B cell (primary cell): ENCODE results near the gene KRTAP2-4. TPM values are rescaled to one million over a fixed set of nuclear protein-coding genes. Genes with fewer than 3 reads are reported as not detected.
"Not testable (repeated sequence)": the region's sequence is repeated elsewhere in the genome, so short reads cannot be mapped to it uniquely, and the experiment has no call there.

Experiments used
- ATAC-seq: fragments of 200-7000 bp; cut with Tn5 transposase; one replicate; pipeline ENCODE4 v1.10.0; 2021; ENCODE audit warnings: low read depth, mild to moderate bottlenecking, moderate number of reproducible peaks, moderate library complexity
- CTCF ChIA-PET: fragments of 350-600 bp; sonication (Branson Sonifier 250); formaldehyde crosslinking; loops from one replicate; lab custom pipeline; 2021; ENCODE audit warnings: antibody characterized with exemption, inconsistent platforms; lab: Charles Lee
- POLR2A ChIA-PET: fragments of 350-600 bp; sonication (Branson Sonifier 250); formaldehyde crosslinking; loops from one replicate; lab custom pipeline; 2021; ENCODE audit warnings: antibody characterized with exemption; lab: Charles Lee
- DNase-seq: peaks from one replicate; pipeline ENCODE4 v3.0.0; 2013
- H2AFZ ChIP-seq: 2 replicates; pipeline ENCODE4 v1.6.1; 2012; ENCODE audit warnings: mild to moderate bottlenecking, low read depth, low read length; ENCODE audit not compliant: insufficient read depth, poor library complexity, severe bottlenecking
- H3K27ac ChIP-seq, 2 donors: 1 replicate in 1 of 2; 2 replicates in 1 of 2; pipeline ENCODE4 v1.5.1; 2012 to 2013; ENCODE audit warnings: low read length in 2 of 2, mild to moderate bottlenecking in 2 of 2, moderate library complexity in 1 of 2
- H3K27me3 ChIP-seq, 4 experiments: fragments of 200-600 bp in 1 of 4; sonication (generic) in 1 of 4; replicated peaks in 1 of 4; 1 replicate in 2 of 4; 2 replicates in 2 of 4; pipeline versions ENCODE4 v1.6.1 to v1.7.0; 2013 to 2016; ENCODE audit warnings: low read length in 3 of 4, mild to moderate bottlenecking in 2 of 4, mixed read lengths in 1 of 4, moderate library complexity in 1 of 4; ENCODE audit not compliant: insufficient read depth in 4 of 4, control insufficient read depth in 3 of 4; ENCODE audit errors: control extremely low read depth in 1 of 4
- H3K36me3 ChIP-seq, 2 experiments: replicated peaks in 1 of 2; 1 replicate in 1 of 2; 2 replicates in 1 of 2; pipeline versions ENCODE4 v1.6.1 to v1.7.1; 2013; ENCODE audit warnings: low read length in 1 of 2; ENCODE audit not compliant: insufficient read depth in 2 of 2, control insufficient read depth in 1 of 2; ENCODE audit errors: control extremely low read depth in 1 of 2, extremely low read depth in 1 of 2
- H3K4me1 ChIP-seq, 2 donors: fragments of 200-600 bp in 1 of 2; sonication (generic) in 1 of 2; 1 replicate in 1 of 2; 2 replicates in 1 of 2; pipeline versions ENCODE4 v1.5.1 to v1.6.1; 2013 to 2017; ENCODE audit warnings: low read length in 2 of 2; ENCODE audit not compliant: control insufficient read depth in 2 of 2, insufficient read depth in 2 of 2
- H3K4me2 ChIP-seq: replicated peaks from 2 replicates; pipeline ENCODE3; 2012; ENCODE audit warnings: mild to moderate bottlenecking, low read depth, low read length; ENCODE audit not compliant: poor library complexity, severe bottlenecking
- H3K4me3 ChIP-seq, 5 experiments: fragments of 200-600 bp in 1 of 5; sonication (generic) in 1 of 5; 1 replicate in 3 of 5; 2 replicates in 2 of 5; pipeline versions ENCODE4 v1.5.1 to v1.7.0; 2011 to 2016; ENCODE audit warnings: low read length in 4 of 5, mild to moderate bottlenecking in 4 of 5, low read depth in 2 of 5, control low read depth in 1 of 5, moderate library complexity in 1 of 5; ENCODE audit not compliant: insufficient read depth in 1 of 5; ENCODE audit errors: control extremely low read depth in 1 of 5, extremely low read depth in 1 of 5
- H3K79me2 ChIP-seq: fragments of 200-600 bp; sonication (generic); one replicate; pipeline ENCODE4 v1.6.0; 2016; ENCODE audit warnings: low read length; ENCODE audit not compliant: control insufficient read depth, insufficient read depth
- H3K9ac ChIP-seq: fragments of 200-600 bp; sonication (generic); 2 replicates; pipeline ENCODE4 v1.6.1; 2017; ENCODE audit warnings: mild to moderate bottlenecking, low read length, moderate library complexity
- H3K9me3 ChIP-seq, 3 donors: one replicate each; pipeline versions ENCODE4 v1.6.1 to v1.7.1; 2013; ENCODE audit warnings: low read length in 2 of 3; ENCODE audit not compliant: control insufficient read depth in 2 of 3, insufficient read depth in 1 of 3; ENCODE audit errors: control extremely low read depth in 1 of 3
- H4K20me1 ChIP-seq: 2 replicates; pipeline ENCODE4 v1.6.0; 2012; ENCODE audit warnings: mild to moderate bottlenecking, low read length; ENCODE audit not compliant: insufficient read depth, control insufficient read depth, poor library complexity, severe bottlenecking
- H3K27ac Mint-ChIP-seq: one replicate; pipeline ENCODE4 v1.8.0; 2021; ENCODE audit warnings: mixed read lengths
- H3K27me3 Mint-ChIP-seq: one replicate; pipeline ENCODE4 v1.8.0; 2021; ENCODE audit warnings: mixed read lengths
- H3K4me1 Mint-ChIP-seq: one replicate; pipeline ENCODE4 v1.8.0; 2021; ENCODE audit warnings: mixed read lengths
- H3K4me3 Mint-ChIP-seq: one replicate; pipeline ENCODE4 v1.8.0; 2021; ENCODE audit warnings: mixed read lengths
- H3K9me3 Mint-ChIP-seq: one replicate; pipeline ENCODE4 v1.8.0; 2022; ENCODE audit warnings: mixed read lengths; ENCODE audit not compliant: insufficient read depth
- CTCF ChIP-seq: fragments of 200-600 bp; IDR thresholded peaks from one replicate; pipeline ENCODE4 v1.8.0; 2022; ENCODE audit warnings: antibody characterized with exemption, mild to moderate bottlenecking
- EZH2 ChIP-seq: IDR thresholded peaks from 2 replicates; pipeline ENCODE4 v1.6.1; 2012; ENCODE audit warnings: borderline replicate concordance, low read depth, mild to moderate bottlenecking, moderate library complexity, low read length; ENCODE audit not compliant: insufficient read depth, poor library complexity, severe bottlenecking
- WGBS: methylation state at CpG from one replicate; pipeline ENCODE4 v1.1.5; 2013; ENCODE audit warnings: missing lambda C conversion rate; ENCODE audit not compliant: insufficient coverage; 5-methylcytosine and 5-hydroxymethylcytosine counted together
- intact Hi-C: fragments of 100-400 bp; cut with micrococcal nuclease; formaldehyde crosslinking; loops from one replicate; pipeline ENCODE4 v1.10.0; 2022
- polyA plus RNA-seq: library from polyadenylated mRNA; depleted of rRNA; stranded (reverse); fragments of >200 nt; gene quantifications from 2 replicates; pipeline ENCODE4 v1.2.3, GENCODE V29; 2012
- total RNA-seq, 2 donors: library from RNA; stranded (reverse); fragments of 120-200 nt in 1 of 2; gene quantifications; 1 replicate in 1 of 2; 2 replicates in 1 of 2; pipeline versions ENCODE4 v1.2.3 to v1.2.4, GENCODE V29; 2013 to 2022

KRTAP2-4 gene
- total and polyA plus RNA-seq, 2 donors (not counting 1 experiment from before 2014, with no cell fraction given) = not detected

DNA sequence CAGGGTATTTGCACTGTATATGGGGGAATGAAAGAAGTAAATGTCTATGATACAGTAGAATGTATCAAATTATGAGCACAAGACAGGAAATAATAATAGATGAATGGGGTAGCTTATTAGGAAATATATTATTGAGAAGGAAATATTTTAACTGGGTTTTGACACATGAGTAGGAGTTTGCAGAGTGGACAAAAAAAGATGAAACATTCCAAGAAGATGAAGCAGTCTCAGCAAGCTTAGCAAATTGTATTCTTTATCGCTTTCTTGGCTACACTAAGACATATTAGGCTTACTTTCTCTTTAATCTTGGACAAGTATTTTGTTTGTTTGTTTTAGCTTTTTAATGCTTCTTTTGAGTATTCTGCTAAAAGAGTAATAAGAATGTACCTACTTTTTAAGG is 38.2 kb upstream of the KRTAP2-4 start:
- H3K27ac ChIP-seq = no peak overlapping the region
- ChIA-PET POLR2A (no interaction called here), CTCF (no interaction called here)
- Mint-ChIP-seq H3K9me3 (no peaks in the 10 kb centered on the region), H3K27me3 (peaks cover 34% of the 10 kb centered on the region), H3K27ac (no peak overlapping the region), H3K4me3 (no peak overlapping the region), H3K4me1 (peaks cover 17% of the 10 kb centered on the region)
- no peaks in the 10 kb centered on the region for H3K36me3 ChIP-seq
- H3K9ac ChIP-seq = no peak overlapping the region
- peaks cover 4% of the 10 kb centered on the region for H3K79me2 ChIP-seq
- no peaks in the 10 kb centered on the region for H3K27me3 ChIP-seq
- intact Hi-C loops = no loop called here
- no peaks in the 10 kb centered on the region for H4K20me1 ChIP-seq
- no peak for TF ChIP-seq EZH2
- no peak for TF ChIP-seq CTCF
- DNase-seq = no peak
- no peak for ATAC-seq
- no peak overlapping the region for H3K4me3 ChIP-seq
- no peak overlapping the region for H3K4me2 ChIP-seq
- no peak overlapping the region for H2AFZ ChIP-seq
- H3K4me1 ChIP-seq = peaks cover 18 to 24% of the 10 kb centered on the region in 2 donors
- no CpG with 5 or more reads among the region's 1 CpG for WGBS
- peaks cover 0 to 4% (median 0%) of the 10 kb centered on the region in 3 donors for H3K9me3 ChIP-seq

DNA sequence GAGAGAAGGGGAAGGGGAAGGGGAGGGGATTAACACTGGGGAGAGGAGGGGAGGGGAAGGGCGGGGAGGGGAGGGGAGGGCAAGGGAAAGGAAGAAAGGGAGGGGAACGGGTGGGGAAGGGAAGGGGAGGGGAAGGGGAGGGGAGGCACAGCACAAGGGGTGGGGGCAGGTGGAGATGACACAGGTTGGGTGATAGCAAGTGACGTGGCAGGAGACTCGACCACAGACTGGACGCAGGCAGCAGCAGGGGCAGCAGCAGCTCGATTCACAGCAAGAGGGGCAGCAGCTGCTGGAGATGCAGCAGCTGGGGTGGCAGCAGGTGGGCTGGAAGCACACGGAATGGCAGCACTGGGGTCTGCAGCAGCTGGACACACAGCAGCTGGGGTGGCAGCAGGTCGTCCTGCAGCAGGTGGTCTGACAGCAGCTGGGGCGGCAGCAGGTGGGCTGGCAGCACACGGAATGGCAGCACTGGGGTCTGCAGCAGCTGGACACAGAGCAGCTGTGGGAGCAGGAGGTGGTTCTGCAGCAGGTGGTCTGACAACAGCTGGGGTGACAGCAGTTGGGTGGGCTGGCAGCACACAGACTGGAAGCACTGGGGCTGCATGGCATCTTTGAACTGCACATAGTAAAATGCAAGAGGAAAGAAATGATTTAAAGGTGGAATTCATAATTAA is 36.0 kb upstream of the KRTAP2-4 start, which contains the start of gene KRTAP4-16:
TSS of gene KRTAP4-16 (minus strand) at position 624 of the 674 bp plus-strand sequence. CDS start at position 624, 0 bp downstream.
- Mint-ChIP-seq H3K4me3 (no peak within 1 kb of the TSS), H3K9me3 (no peaks in the 10 kb centered on the region), H3K4me1 (peaks cover 8% of the 10 kb centered on the region), H3K27me3 (peaks cover 32% of the 10 kb centered on the region), H3K27ac (no peak within 1 kb of the TSS)
- no peak within 1 kb of the TSS for H2AFZ ChIP-seq
- DNase-seq (no peak), ATAC-seq (no peak)
- no peaks in the 10 kb centered on the region for H4K20me1 ChIP-seq
- H3K27ac ChIP-seq = no peak within 1 kb of the TSS
- no peaks in the 10 kb centered on the region for H3K79me2 ChIP-seq
- ChIA-PET CTCF (interaction anchor here (0.6 kb wide), 1 partner anchor 14 kb away, joined by 4 read pairs; no protein-coding TSS in a partner anchor), POLR2A (no interaction called here)
- TF ChIP-seq EZH2 (no peak), CTCF (no peak)
- H3K4me2 ChIP-seq = no peak within 1 kb of the TSS
- intact Hi-C loops = no loop called here
- WGBS = 74% methylated on average over 9 of the region's 10 CpGs
- H3K36me3 ChIP-seq = no peaks in the 10 kb centered on the region
- H3K4me1 ChIP-seq = peaks cover 4 to 7% of the 10 kb centered on the region in 2 donors
- peaks cover 0 to 5% (median 0%) of the 10 kb centered on the region in 4 experiments for H3K27me3 ChIP-seq
- H3K9me3 ChIP-seq = peaks cover 0 to 6% (median 0%) of the 10 kb centered on the region in 3 donors
- no peak within 1 kb of the TSS for H3K9ac ChIP-seq
- no peak within 1 kb of the TSS for H3K4me3 ChIP-seq

- H4K20me1 ChIP-seq, H2AFZ ChIP-seq, ATAC-seq, H3K4me3 Mint-ChIP-seq, H3K4me1 Mint-ChIP-seq, H3K36me3 ChIP-seq, CTCF ChIA-PET, H3K9me3 ChIP-seq, H3K9me3 Mint-ChIP-seq, H3K27ac Mint-ChIP-seq, POLR2A ChIA-PET, H3K27me3 ChIP-seq, H3K79me2 ChIP-seq, H3K4me1 ChIP-seq, H3K27ac ChIP-seq, H3K9ac ChIP-seq, intact Hi-C loops: not testable (repeated sequence)
- H3K27me3 Mint-ChIP-seq = peaks cover 31% of the 10 kb centered on the region
- WGBS = no CpG with 5 or more reads among the region's 7 CpGs
- peak; percentile 29 for DNase-seq
- peak overlapping the region; percentile 4 for H3K4me2 ChIP-seq
- peak overlapping the region in 1 of 5 experiments; percentile 1 for H3K4me3 ChIP-seq
Measured at GRCh38 chr17:41099682-41100480, 34.2 kb upstream of the KRTAP2-4 start.
